GM18498 (cell line): ENCODE data around the gene ADGRL1.
"Not testable (repeated sequence)": the region's sequence is repeated elsewhere in the genome, so short reads cannot be mapped to it uniquely, and the experiment has no call there.

ENCODE experiments used
- ATAC-seq: cut with Tn5 transposase; IDR thresholded peaks from one replicate; pipeline ENCODE4 v1.9.1; 2021; ENCODE audit warnings: mild to moderate bottlenecking, moderate library complexity; ENCODE audit not compliant: unreplicated experiment

The ADGRL1 gene

GRCh38 chr19:14205452-14206287 lies at the start of gene ADGRL1:
Gene ADGRL1 (minus strand): TSS chr19:14206169. CDS start chr19:14183602, 22,567 bp downstream.
- ATAC-seq, result not testable (repeated sequence)

GRCh38 chr19:14255316-14255715 lies 49.3 kb upstream of the ADGRL1 start:
- not testable (repeated sequence) for ATAC-seq

- ATAC-seq, result not testable (repeated sequence)
Measured at GRCh38 chr19:14253822-14254599, 48.0 kb upstream of the ADGRL1 start.

GRCh38 chr19:14252136-14252535 lies 46.2 kb upstream of the ADGRL1 start:
- not testable (repeated sequence) for ATAC-seq

GRCh38 chr19:14250870-14251269 lies 44.9 kb upstream of the ADGRL1 start:
- ATAC-seq, result no peak

- not testable (repeated sequence) for ATAC-seq
Measured at GRCh38 chr19:14250315-14250714, 44.3 kb upstream of the ADGRL1 start.

- ATAC-seq, result not testable (repeated sequence)
Measured at GRCh38 chr19:14249891-14250290, 43.9 kb upstream of the ADGRL1 start.

- not testable (repeated sequence) for ATAC-seq
Measured at GRCh38 chr19:14249012-14249754, 43.2 kb upstream of the ADGRL1 start.

- ATAC-seq, result no peak
Measured at GRCh38 chr19:14248578-14249011, 42.6 kb upstream of the ADGRL1 start.

- ATAC-seq, result not testable (repeated sequence)
Measured at GRCh38 chr19:14247548-14248471, 41.8 kb upstream of the ADGRL1 start.

- not testable (repeated sequence) for ATAC-seq
Measured at GRCh38 chr19:14247205-14247547, 41.2 kb upstream of the ADGRL1 start.

GRCh38 chr19:14244393-14244792 lies 38.4 kb upstream of the ADGRL1 start:
- not testable (repeated sequence) for ATAC-seq

GRCh38 chr19:14243718-14244117 lies 37.7 kb upstream of the ADGRL1 start:
- not testable (repeated sequence) for ATAC-seq

GRCh38 chr19:14237014-14237941 lies 31.3 kb upstream of the ADGRL1 start:
- no peak for ATAC-seq

- not testable (repeated sequence) for ATAC-seq
Measured at GRCh38 chr19:14232945-14233344, 27.0 kb upstream of the ADGRL1 start.

GRCh38 chr19:14228446-14229071 lies 22.6 kb upstream of the ADGRL1 start:
- ATAC-seq, result not testable (repeated sequence)

GRCh38 chr19:14226498-14226897 lies 20.5 kb upstream of the ADGRL1 start:
- not testable (repeated sequence) for ATAC-seq

- ATAC-seq, result no peak
Measured at GRCh38 chr19:14222886-14223285, 16.9 kb upstream of the ADGRL1 start.
